HG03039 (cell line): Measurements from ENCODE around the gene RAB12.
"Not testable (repeated sequence)": the region's sequence is repeated elsewhere in the genome, so short reads cannot be mapped to it uniquely, and the experiment has no call there.

Source experiments
- ATAC-seq: cut with Tn5 transposase; IDR thresholded peaks from one replicate; pipeline ENCODE4 v1.9.1; 2021; ENCODE audit warnings: mild to moderate bottlenecking, moderate library complexity; ENCODE audit not compliant: unreplicated experiment

RAB12 gene

DNA sequence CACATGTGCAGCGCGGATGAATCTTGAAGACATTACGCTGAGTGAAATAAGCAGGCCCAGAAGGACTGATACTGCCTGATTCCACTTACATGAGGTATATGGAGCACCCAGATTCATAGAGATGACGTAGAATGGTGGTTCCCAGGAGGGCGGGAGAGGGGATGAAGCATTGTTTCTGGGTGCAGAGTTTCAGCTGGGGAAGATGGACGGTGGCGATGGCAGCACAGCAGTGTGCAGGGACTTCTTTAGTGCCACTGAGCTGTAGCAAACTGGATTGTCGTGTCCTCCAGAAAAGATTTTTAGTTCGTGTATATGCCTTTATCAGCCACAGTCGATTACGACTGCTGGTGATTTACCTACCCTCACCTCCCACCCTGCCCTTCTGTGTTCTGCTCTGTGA is 30.5 kb downstream of the RAB12 start:
- no peak for ATAC-seq

DNA sequence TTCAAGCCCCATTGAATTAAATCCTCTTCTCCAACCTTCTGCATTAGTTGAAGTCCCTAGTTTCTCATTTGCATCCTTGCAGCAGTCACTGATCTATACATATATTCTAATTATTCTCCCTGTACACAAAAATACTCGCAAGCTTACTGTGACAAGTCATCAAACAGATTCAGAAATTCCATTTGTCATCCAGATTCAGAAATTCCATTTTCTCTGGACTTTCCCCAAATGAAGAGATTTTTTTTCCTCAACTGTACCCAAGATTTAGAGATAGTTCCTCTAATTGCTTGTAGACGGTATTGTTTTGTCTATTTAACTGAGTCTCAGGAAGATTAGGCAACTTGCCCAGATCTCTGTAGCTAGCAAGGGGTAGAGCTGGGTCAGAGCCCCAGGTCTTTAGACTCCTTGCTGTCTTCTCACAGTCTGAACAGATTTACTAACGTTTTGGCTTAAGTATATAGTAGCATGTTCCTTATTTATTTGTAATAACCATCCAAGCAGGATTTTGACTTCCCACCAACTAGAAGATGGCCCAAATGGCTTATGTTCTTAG is 34.2 kb downstream of the RAB12 start:
- no peak for ATAC-seq

DNA sequence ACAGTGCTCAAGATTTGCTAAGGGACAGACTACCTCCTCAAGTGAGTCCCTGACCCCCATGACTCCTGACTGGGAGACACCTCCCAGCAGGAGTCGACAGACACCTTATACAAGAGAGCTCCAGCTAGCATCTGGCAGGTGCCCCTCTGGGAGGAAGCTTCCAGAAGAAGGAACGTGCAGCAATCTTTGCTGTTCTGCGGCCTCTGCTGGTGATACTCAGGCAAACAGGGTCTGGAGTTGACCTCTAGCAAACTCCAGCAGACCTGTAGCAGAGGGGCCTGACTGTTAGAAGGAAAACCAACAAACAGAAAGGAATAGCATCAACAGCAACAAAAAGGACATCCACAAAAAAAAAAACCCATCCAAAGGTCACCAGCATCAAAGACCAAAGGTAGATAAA is 38.1 kb downstream of the RAB12 start:
- not testable (repeated sequence) for ATAC-seq

DNA sequence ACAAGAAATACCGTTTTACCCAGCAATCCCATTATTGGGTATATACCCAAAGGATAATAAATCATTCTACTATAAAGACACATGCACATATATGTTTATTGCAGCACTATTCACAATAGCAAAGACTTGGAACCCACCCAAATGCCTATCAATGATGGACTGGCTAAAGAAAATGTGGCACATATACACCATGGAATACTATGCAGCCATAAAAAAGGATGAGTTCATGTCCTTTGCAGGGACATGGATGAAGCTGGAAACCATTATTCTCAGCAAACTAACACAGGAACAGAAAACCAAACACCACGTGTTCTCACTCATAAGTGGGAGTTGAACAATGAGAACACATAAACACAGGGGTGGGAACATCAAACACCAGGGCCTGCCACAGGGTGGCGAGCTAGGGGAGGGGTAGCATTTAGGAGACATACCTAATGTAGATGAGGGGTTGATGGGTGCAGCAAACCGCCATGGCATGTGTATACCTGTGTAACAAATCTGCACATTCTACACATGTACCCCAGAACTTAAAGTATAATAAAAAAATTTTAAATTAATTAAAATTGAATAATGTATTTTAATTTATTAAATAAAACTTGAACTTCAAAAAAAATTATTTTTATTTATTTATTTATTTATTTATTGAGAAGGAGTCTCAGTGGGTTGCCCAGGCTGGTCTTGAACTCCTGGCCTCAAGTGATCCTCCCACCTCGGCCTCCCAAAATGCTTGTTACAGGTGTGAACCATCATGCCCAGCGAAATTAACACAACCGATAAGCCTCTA is 42.4 kb downstream of the RAB12 start:
- not testable (repeated sequence) for ATAC-seq

DNA sequence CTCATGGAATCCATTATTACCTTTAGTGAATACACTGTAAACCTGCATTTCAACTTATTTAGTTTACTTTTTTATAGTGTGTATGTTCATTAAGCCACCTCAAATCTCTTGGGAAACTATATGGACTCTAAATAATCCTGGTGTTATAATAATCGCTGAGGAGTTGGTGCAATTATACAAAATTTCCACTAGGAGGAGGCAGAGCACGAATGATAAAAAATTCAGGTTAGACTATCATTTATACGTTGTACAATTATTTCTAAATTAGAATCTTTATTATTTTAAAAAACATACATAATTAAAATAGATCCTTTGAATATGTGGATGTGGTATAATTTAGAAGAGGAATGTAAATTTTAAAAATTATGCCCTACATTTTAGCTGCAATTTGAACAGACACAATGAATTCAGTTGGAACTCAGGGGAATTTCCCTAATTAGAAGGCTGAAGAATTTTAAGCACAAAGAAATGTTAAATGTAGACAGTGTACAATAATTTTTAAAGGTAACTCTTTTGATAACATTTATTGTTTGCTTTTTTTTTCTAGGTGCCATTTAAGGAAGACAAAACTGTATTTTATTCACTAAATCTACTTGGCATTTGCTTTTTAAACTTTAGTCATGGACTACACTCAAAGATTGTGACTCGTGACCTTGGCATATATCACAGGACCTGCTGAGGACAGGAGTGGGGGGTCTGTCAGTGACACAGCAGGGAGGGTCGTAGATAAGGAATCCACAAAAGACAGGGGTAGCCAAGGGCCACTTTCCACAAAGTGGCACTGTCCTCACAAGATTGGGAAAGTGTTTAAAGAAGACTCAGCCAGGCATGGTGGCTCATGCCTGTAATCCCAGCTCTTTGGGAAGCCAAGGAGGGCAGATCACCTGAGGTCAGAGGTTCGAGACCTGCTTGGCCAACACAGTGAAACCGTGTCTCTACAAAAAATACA is 45.5 kb downstream of the RAB12 start:
- no peak for ATAC-seq

GRCh38 chr18:8656232-8656631 is 47.0 kb downstream of the RAB12 start:
- no peak for ATAC-seq

GRCh38 chr18:8657050-8657820 is 48.0 kb downstream of the RAB12 start:
- ATAC-seq: no peak

DNA sequence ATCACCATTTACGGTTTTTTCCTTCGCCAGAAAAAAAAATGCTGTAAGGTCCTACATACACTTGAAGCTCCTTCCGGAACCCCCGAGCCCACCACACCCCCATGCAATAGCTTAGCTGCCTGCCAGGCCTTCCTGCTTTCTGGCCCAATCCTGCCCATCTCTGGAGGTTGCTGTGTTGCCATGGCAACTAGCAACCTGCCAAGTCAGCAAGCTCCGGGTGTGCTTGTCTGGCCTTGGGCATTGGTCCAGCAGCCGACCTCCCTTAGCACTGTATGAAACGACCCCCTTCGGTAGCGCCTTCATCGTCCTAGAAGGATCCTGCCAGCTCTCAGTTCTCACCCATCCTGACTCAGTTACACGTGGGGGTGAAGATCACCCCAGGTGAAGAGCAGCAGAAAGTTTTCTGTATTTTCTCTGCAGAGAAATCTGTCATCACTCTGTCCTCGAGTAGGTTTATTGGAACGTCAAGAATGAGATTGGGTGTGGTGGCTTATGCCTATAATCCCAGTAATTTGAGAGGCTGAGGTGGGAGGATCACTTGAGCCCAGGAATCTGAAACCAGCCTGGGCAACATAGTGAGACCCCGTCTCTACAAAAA is 48.7 kb downstream of the RAB12 start:
- ATAC-seq: no peak

- no peak for ATAC-seq
These were observed 49.7 kb downstream of the RAB12 start for GRCh38 chr18:8658858-8659485.

DNA sequence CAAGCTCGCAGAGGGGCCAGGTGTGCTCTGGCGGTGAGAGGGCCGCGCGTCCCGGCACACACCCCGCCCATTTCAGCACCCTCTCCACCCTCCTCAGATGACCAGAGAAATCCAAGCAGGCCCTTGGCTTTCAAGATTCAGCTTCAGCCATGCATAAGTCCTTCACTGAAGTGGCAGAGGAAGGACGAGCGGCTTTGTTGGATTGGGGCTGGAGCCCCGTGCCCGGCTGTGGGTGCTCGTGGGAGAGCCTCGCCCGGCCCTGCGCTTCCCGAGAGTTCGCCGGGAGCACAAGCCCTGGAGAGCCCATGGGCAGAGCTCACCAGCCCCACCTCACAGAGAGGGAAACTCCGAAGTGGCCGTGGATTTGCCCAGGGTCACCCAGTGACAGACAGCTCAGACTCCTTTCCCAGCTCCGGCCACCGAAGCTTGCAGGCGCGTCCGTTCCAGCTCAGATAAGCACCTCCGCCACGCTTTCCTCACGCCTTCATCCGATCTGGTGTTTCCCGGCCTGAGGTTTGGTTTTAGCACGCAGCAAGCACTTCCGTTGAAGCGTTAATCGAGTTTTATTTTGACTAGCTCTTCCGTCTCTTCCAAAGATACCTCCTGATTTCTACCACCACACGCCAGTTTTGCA is 50.5 kb downstream of the RAB12 start:
- no peak for ATAC-seq

DNA sequence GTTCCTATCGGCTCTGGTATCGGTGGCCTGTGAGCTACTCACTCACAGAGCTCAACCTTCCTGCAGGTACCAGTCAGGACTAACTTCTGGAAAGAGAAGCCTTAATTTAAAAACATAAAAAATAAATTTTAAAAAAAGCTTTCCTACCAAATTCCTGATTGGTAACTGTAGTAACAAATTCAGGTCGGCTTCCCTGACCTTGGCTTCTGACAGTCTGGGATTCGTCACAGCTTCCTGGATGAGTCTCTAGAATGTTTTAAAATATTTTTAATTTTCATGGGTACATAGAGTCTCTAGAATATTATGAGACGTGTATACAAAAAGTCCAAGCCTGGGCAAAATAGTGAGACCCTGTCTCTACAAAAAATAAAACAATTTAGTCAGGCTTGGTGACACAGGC is 51.1 kb downstream of the RAB12 start:
- no peak for ATAC-seq

- ATAC-seq: no peak
These were observed 52.7 kb downstream of the RAB12 start for GRCh38 chr18:8661754-8662559.

- ATAC-seq: no peak
These were observed 53.5 kb downstream of the RAB12 start for GRCh38 chr18:8662560-8663255.

DNA sequence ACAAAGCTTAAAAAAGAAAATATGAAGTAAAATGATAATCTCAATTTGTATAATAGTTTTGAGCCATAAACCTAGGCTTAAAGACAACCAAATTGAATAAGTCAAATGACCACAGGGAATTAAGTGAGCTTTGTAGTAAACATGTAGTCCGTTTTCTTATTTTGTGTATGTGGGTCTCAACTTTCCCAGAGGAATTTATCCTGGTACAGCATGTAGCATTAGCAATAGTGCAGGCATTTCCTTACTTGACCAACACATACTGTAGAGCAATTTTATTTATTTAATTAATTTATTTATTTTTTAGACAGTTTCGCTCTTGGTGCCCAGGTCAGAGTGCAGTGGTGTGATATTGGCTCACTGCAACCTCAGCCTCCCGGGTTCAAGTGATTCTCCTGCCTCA is 58.6 kb downstream of the RAB12 start:
- ATAC-seq: no peak

- ATAC-seq: no peak
These were observed 59.1 kb downstream of the RAB12 start for GRCh38 chr18:8668381-8668780.

GRCh38 chr18:8669571-8669970 is 60.3 kb downstream of the RAB12 start:
- ATAC-seq: no peak

GRCh38 chr18:8673256-8674209 is 64.3 kb downstream of the RAB12 start:
- peak; percentile 70 for ATAC-seq
